ENCODE results near the gene ART3.

DNA sequence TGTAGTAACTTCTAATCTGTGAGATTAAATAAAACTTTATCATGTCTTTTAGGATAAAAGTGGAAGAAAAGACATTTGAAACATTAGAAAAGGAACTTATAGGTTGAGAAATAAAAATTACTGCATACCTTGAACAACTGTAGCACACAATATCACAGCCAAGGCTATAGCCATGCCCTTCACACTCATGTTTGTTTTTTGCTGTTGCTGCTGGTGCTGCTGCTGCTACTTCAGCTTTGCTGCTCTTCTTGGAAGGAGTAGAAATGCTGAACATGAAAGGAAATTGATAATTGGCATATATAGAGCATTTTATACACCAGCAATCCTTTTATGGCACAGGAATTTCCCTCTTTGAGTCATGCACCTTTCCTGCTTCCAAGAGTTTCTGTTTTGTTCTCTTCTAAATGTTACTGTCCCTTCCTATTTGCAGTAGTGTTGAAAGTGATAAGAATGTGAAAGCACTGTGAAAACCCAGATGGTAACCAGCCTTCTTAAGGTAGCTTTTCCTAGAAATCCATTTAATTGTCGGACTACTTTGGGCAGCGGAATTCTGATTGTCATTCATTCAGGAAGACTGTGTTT, 38.6 kb upstream of the ART3 start, which contains the start of gene CXCL11:
- TF ChIP-seq, protein P1, sequence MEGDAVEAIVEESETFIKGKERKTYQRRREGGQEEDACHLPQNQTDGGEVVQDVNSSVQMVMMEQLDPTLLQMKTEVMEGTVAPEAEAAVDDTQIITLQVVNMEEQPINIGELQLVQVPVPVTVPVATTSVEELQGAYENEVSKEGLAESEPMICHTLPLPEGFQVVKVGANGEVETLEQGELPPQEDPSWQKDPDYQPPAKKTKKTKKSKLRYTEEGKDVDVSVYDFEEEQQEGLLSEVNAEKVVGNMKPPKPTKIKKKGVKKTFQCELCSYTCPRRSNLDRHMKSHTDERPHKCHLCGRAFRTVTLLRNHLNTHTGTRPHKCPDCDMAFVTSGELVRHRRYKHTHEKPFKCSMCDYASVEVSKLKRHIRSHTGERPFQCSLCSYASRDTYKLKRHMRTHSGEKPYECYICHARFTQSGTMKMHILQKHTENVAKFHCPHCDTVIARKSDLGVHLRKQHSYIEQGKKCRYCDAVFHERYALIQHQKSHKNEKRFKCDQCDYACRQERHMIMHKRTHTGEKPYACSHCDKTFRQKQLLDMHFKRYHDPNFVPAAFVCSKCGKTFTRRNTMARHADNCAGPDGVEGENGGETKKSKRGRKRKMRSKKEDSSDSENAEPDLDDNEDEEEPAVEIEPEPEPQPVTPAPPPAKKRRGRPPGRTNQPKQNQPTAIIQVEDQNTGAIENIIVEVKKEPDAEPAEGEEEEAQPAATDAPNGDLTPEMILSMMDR (conservative IDR thresholded peaks at IDR 0.05 in 1 of 2, IDR thresholded peaks at IDR 0.05 in 1 of 2; ENCODE audit: extremely low read depth in 1 of 2, insufficient read depth in 1 of 2, low read depth in 1 of 2, low read length in 2 of 2): no peak
- no peak for TF ChIP-seq EZH2 (IDR thresholded peaks at IDR 0.05; ENCODE audit: borderline replicate concordance, low read length)
